Heart left ventricle (tissue), 13 donors: Measurements from ENCODE around the gene RBM38.

Experiments used
- POLR2A ChIP-seq, 2 donors: fragments of 450-650 bp; IDR thresholded peaks; one replicate each; pipeline ENCODE4 v1.6.1; 2017; ENCODE audit warnings: antibody characterized with exemption in 2 of 2, mild to moderate bottlenecking in 2 of 2, moderate library complexity in 2 of 2
- TF ChIP-seq, protein P1 (sequence below), 12 donors: fragments of 200-600 bp; sonication (generic) in 4 of 12; IDR thresholded peaks; one replicate each; pipeline versions ENCODE4 v1.5.0 to v1.8.0; 2018 to 2022; ENCODE audit warnings: antibody characterized with exemption in 12 of 12, mild to moderate bottlenecking in 5 of 12
- donor health status: ischemic (EF 13 %, LVEDD 7.1; RV severe dilation, severe dysfunction).
- donor health status: DM: no; HTN: yes; CAD: no.
- donor health status: DM: no; HTN: no; CAD: no.
- donor health status: ischemic (EF 25% LVEDD 6.9; RV normal size, moderate dysfunction).
- donor health status: ischemic (EF 25% LVEDD 5.7; RV mildly dilated, moderate dysfunction).
- donor health status: ischemic (EF 35%, LVEDD 5.7; RV mildly dilated, moderate dysfunction).
- donor health status: nonischemic (EF 11% LVEDD 7.7; RV severe dilation, severe dysfunction).
- donor health status: DM: yes; HTN: yes; CAD: no.
- donor health status: PGD.
- donor health status: ischemic (EF 29% LVEDD 5.4; RV normal size, mild dysfunction).
- donor health status: nonischemic (EF 23%, LVEDD 6.1; RV moderate dilation, normal function).

- TF ChIP-seq, protein P1, sequence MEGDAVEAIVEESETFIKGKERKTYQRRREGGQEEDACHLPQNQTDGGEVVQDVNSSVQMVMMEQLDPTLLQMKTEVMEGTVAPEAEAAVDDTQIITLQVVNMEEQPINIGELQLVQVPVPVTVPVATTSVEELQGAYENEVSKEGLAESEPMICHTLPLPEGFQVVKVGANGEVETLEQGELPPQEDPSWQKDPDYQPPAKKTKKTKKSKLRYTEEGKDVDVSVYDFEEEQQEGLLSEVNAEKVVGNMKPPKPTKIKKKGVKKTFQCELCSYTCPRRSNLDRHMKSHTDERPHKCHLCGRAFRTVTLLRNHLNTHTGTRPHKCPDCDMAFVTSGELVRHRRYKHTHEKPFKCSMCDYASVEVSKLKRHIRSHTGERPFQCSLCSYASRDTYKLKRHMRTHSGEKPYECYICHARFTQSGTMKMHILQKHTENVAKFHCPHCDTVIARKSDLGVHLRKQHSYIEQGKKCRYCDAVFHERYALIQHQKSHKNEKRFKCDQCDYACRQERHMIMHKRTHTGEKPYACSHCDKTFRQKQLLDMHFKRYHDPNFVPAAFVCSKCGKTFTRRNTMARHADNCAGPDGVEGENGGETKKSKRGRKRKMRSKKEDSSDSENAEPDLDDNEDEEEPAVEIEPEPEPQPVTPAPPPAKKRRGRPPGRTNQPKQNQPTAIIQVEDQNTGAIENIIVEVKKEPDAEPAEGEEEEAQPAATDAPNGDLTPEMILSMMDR (IDR thresholded peaks at IDR 0.05) = no peak
- no peak for TF ChIP-seq POLR2A (IDR thresholded peaks at IDR 0.05)
Measured at GRCh38 chr20:57431539-57431835, 40.3 kb downstream of the RBM38 start.
